ENCODE data around the gene BMP6. TPM values are rescaled to one million over a fixed set of nuclear protein-coding genes. Genes with fewer than 3 reads are reported as not detected.

The BMP6 gene
- total and polyA plus RNA-seq, 8 donors = 2.3 to 18.7 (median 3.7) TPM

GRCh38 chr6:7723041-7723447 is 2.9 kb upstream of the BMP6 start:
- peaks cover 11 to 37% of the 10 kb centered on the region in 2 donors for H3K4me1 ChIP-seq
- H3K27me3 ChIP-seq = peaks cover 31 to 50% of the 10 kb centered on the region in 2 donors
- TF ChIP-seq CTCF (IDR thresholded peaks at IDR 0.05) = peak; percentile 50 to 63
- H3K36me3 ChIP-seq = no peaks in the 10 kb centered on the region
- intact Hi-C loops (cut with DNase I) = loop anchor here in 1 of 2 donors (5.0 kb wide), 2 partner anchors 284 to 334 kb away; no protein-coding TSS in a partner anchor
- no peak overlapping the region for H3K4me3 ChIP-seq
- ATAC-seq (peak; percentile 60), DNase-seq (peak in 3 of 4 donors; percentile 62 to 85 (median 69))
- H3K27ac ChIP-seq = no peak overlapping the region
- H3K9me3 ChIP-seq = no peaks in the 10 kb centered on the region

DNA sequence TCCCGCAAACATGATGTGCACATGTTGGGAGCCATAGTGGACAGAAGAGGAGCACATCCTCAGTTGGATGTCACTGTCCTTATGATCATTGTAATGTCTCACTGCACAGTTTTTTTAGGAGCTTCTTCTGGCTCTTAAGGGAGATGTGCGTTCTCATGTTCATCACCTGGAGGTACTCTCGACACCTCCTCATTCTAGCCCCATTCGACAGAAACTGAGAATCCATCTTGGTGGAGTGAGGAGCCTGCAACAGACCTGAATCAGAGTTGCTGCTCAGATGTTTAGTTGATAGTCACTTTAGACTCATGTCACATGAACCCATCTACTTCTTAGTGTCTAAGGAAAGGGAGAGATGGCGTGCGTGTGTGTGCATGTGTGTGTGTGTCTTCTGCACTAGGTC is 2.3 kb upstream of the BMP6 start:
- no peak overlapping the region for H3K4me3 ChIP-seq
- H3K27ac ChIP-seq = no peak overlapping the region
- peaks cover 36 to 55% of the 10 kb centered on the region in 2 donors for H3K27me3 ChIP-seq
- H3K9me3 ChIP-seq = no peaks in the 10 kb centered on the region
- intact Hi-C loops (cut with DNase I) = loop anchor here in 1 of 2 donors (5.0 kb wide), 2 partner anchors 284 to 334 kb away; no protein-coding TSS in a partner anchor
- H3K4me1 ChIP-seq = peaks cover 13 to 42% of the 10 kb centered on the region in 2 donors
- no peak for TF ChIP-seq CTCF (IDR thresholded peaks at IDR 0.05)
- DNase-seq = no peak
- no peaks in the 10 kb centered on the region for H3K36me3 ChIP-seq
- ATAC-seq = no peak

GRCh38 chr6:7725412-7725811 is 487 bp upstream of the BMP6 start:
- DNase-seq (no peak), ATAC-seq (no peak)
- Histone ChIP-seq H3K36me3 (no peaks in the 10 kb centered on the region), H3K4me3 (peak overlapping the region; percentile 58), H3K9me3 (no peaks in the 10 kb centered on the region), H3K4me1 (peaks cover 13 to 47% of the 10 kb centered on the region in 2 donors), H3K27me3 (peaks cover 54 to 74% of the 10 kb centered on the region in 2 donors), H3K27ac (no peak overlapping the region)
- intact Hi-C loops (cut with DNase I) = no loop called here
- TF ChIP-seq CTCF (IDR thresholded peaks at IDR 0.05) = no peak

GRCh38 chr6:7726416-7727085 is 652 bp downstream of the BMP6 start:
- ATAC-seq = peak; percentile 54
- peaks cover 60 to 85% of the 10 kb centered on the region in 2 donors for H3K27me3 ChIP-seq

More at GRCh38 chr6:7726416-7727085, 652 bp downstream of the BMP6 start:
- no peaks in the 10 kb centered on the region for H3K9me3 ChIP-seq
- no peaks in the 10 kb centered on the region for H3K36me3 ChIP-seq
- H3K4me3 ChIP-seq = peak overlapping the region; percentile 58
- peaks cover 13 to 47% of the 10 kb centered on the region in 2 donors for H3K4me1 ChIP-seq
- intact Hi-C loops (cut with DNase I) = no loop called here
- DNase-seq = peak in 1 of 4 donors; percentile 84
- H3K27ac ChIP-seq = no peak overlapping the region
- no peak for TF ChIP-seq CTCF (IDR thresholded peaks at IDR 0.05)

Data from left lung (tissue), 10 donors.